Hematopoietic multipotent progenitor cell treated with erythropoietin and hydrocortisone succinate and interleukin-3 and kit ligand, for 15 days (in vitro differentiated cells): ENCODE results near the gene RAC3.

ENCODE experiments used
- DNase-seq: peaks from one replicate; pipeline ENCODE4 v3.0.0-alpha.2; 2015; ENCODE audit warnings: low spot score

RAC3 gene

DNA sequence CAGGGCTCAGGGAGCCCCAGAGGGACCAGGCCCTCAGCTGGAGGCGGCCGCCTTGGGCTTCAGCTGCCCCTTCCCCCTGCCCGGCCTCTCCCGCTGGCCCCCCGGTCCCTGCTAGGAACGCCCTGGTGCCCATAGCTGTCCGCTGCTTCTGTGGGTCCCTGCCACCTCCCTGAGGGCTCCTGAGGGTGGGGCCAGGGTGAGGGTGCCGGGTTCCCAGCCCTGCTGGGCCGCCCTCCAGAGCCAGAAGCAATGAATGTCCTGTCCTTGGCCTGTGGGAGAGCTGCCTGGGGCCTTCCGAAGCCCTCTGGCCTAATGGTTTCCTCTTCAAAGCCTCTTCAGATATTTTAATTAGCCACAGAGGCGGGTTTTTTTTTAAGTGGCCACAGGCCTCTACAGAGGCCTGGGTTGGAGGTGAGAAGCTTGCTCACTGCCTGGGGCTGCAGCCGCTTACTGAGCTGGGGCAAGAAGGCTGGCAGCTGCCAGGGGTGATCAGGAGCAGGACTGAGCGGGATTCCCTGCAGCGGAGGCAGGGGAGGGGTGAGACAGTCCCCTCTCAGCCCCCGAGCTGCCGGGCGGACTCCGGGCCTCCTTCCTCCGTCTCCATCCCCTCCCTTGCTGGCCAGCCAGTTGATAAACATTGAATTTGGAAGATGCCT is 18.7 kb upstream of the RAC3 start:
- DNase-seq = no peak

- no peak for DNase-seq
These were observed 18.1 kb upstream of the RAC3 start for GRCh38 chr17:82013341-82013740.

DNA sequence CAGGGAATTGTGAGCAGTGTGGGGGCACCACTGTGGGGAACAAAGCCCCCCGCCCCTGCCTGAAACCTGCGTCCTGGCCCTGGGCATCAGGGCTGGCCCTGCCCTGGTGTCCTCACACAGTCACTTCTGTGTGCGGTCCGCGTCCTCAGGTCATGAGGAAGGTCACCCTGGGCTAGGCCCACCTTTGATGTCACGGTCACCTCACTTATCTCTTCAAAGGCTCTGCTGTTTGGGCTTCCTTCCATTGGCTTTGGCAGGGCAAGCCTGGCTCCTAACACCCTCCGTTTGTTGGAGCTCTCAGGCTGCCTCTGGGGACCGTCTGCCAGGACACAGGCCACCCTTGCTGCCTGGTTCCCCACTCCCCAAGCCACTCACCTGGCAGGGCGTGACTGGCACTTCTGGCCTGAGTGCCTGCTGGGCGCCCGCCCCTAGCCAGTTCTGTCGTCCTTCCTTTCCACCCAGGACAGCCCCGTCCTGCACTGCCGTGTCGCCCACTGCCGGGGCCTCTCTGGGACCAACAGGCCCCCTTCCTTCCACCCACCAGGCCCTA is 17.6 kb upstream of the RAC3 start:
- no peak for DNase-seq

DNA sequence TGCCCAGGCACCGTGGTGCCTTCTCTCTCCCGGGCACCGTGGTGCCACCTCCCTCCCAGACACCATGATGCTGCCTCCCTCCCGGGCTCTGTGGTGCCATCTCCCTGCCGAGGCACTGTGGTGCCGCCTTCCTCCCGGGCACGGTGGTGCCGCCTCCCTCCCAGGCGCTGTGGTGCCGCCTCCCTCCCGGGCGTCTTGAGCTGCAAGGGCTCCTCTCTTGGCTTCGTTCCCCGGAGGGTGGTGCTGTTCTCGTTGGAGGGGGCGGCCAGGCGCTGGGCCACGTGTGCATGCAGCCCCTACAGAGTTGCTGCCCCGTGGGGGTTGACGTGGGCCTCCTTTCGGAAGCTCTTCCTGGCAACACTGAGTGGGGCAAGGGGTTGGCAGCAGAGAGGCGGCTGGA is 17.0 kb upstream of the RAC3 start:
- no peak for DNase-seq

- DNase-seq = no peak
These were observed 16.5 kb upstream of the RAC3 start for GRCh38 chr17:82014971-82015310.

- no peak for DNase-seq
These were observed 16.0 kb upstream of the RAC3 start for GRCh38 chr17:82015311-82015971.

DNA sequence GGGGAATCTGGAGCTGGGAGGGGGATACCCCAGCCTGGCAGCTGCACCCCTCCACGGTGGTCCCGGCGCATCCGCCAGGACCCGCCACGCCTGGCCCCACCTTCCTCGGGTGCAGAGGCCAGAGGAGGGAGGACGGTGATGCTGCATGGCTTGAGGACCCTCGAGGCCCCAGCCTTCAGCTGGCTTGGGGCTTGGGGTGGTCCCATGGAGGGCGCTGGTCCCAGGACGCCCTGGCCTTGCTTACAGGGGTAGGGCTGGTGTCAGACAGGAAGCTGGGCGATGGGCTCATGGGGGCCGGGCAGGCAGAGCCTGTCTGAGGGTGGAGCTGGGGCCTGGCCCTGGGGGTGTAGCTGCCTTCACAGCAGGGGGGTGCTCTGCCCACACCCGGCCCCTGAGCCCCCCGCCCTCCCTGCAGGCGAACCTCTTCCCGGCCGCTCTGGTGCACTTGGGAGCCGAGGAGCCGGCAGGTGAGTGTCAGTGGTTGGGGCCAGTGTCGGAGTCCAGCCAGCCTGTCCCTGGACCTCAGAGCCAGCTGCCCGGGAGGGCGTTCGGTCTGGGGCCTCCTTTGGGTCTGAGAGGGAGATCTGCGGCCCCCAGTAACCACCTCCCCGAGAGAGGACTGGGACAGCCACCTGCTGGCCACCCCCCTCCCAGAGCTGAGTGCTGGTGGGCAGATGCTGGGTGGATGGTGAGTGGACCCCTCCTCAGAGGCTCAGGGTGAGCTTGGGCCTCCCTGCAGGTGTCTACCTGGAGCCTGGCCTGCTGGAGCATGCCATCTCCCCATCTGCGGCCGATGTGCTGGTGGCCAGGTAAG is 15.2 kb upstream of the RAC3 start:
- DNase-seq = no peak

GRCh38 chr17:82016875-82017459 is 14.5 kb upstream of the RAC3 start:
- no peak for DNase-seq

GRCh38 chr17:82017612-82018151 is 13.8 kb upstream of the RAC3 start:
- no peak for DNase-seq

- no peak for DNase-seq
These were observed 13.1 kb upstream of the RAC3 start for GRCh38 chr17:82018152-82018988.

DNA sequence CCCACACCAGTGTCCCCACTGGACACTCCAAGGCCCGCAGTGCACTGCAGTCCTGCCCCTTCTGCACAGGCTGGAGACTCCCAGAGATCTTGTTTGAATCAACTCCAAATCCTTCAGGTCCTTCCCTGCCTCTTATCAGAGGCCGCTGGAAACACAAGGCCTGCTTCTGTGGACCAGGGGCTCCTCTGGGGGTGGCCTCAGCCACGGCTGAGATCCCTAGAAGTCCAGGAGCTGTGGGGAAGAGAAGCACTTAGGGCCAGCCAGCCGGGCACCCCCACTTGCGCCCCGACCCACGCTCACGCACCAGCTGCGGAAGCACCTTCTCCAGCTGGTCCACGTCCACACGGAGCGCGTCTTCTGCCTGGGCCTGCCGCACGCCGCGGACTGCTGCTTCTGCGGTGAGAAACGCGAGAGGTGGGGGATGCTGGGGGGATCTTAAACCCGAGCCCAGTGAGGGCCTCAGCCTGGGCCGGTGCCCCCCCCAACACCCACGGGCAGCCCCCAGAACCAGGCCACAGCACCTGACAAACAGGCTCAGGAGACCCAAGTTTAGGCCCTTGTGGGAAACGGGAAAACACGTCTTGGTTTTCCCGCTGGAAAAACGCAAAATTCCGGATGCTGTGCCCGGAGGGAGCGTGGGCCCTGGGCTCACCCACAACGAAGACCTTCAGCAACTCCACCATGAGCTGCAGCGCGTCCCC is 12.3 kb upstream of the RAC3 start:
- DNase-seq = no peak

- peak; percentile 63 for DNase-seq
These were observed 11.5 kb upstream of the RAC3 start for GRCh38 chr17:82019690-82020571.

- no peak for DNase-seq
These were observed 10.8 kb upstream of the RAC3 start for GRCh38 chr17:82020572-82021106.

DNA sequence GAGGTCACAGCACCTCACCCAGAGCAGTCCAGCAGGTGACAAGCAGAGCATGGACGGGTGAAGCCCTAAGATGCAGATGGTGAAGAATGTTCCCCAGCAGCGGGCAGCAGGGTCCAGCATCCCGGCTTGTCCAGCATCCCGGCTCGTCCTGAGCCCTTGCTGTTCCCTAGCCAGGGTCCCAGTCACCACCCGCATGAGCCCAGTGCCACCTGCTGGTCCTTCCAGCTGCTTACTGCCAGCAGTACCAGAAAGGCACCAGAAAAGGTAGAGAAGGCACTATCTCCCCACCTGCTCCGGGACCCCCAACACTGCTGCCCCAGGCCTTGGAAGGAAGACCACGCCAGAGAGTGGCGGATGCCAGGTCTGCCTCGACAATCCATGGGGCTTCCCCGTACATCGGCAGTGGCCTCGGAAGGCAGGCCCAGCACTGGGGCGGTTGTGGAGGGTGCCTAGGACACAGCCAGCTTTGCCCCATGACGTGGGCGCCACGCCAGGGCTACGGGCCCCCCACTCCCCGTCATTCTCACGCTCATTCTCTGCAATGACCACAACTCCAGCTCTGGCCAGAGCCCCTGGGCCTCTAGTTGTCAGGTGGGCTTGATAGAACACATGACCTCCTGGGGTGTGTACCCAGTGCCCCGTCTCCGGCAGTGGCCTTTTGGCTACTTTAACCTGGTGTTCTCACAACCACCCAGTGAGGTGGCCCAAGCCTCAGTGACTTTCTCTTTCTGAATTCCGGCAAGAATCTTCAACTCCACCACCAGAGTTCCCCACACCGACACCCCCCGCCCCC is 10.2 kb upstream of the RAC3 start:
- peak; percentile 59 for DNase-seq

DNA sequence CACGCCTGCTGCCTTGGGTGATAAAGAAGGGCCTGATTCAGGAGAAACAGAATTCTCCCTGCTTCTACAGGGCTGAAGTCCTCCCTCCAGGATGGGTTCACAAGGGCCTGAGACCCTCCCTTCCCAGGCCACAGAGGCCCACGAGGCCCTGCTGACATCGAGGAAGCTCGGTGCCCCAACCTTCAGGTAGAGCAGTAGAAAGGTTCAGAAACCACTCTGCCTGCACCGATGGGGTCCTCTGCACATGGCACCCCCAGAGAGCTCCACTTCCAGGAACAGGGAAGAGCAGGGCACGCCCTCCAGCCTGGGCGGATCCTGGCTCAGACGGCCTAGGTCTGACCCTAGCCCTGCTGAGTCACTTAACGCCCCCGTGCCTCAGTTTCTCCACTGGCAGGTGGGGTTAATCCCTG is 9.6 kb upstream of the RAC3 start:
- no peak for DNase-seq

DNA sequence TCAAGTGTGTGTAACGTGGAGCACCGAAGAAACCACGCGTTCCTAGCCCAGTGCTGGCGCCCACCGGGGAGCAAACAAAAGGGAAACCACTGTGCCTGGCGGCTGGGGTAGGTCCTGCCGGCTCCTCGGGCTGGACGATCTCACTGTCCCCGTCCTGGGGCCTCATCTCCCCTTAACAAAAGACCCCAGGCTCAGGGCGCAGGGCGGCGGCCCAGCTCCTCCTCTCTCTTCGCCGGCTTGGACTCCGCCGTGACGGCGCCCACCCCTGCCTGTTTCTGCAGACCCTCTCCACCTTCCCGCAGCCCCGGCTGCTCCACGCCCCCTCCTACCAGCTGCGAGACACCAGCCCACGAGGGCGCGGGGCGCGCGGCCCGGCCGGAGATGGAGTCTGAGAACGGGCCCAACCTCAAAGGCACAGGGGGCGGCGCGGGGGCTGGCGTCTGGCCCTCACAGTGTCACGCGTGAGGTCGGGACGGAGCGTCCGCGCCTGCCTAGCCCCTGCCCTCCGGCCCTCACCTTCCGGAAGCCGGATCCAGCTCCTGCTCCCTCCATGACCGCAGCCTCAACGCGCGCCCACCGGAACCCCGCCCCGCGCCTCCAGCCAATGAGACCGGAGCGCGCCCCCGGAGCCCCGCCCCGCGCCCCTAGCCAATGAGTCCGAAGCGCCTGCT is 9.0 kb upstream of the RAC3 start, which contains the start of gene CENPX:
CENPX (minus strand) TSS at position 569 of the 671 bp plus-strand sequence; CDS start at position 552, 17 bp downstream.
- no peak for DNase-seq

- peak; percentile 99 for DNase-seq
These were observed 8.5 kb upstream of the RAC3 start, which contains the start of gene LRRC45 for GRCh38 chr17:82022981-82023446. LRRC45 (plus strand) TSS chr17:82023305; CDS start chr17:82023644, 339 bp downstream.
